ENCODE measurements around the gene PMM2.

- TF ChIP-seq NFYB (CRISPR knock-in tag; conservative IDR thresholded peaks at IDR 0.05; ENCODE audit: low read depth) = no peak
- TF ChIP-seq, protein P1, sequence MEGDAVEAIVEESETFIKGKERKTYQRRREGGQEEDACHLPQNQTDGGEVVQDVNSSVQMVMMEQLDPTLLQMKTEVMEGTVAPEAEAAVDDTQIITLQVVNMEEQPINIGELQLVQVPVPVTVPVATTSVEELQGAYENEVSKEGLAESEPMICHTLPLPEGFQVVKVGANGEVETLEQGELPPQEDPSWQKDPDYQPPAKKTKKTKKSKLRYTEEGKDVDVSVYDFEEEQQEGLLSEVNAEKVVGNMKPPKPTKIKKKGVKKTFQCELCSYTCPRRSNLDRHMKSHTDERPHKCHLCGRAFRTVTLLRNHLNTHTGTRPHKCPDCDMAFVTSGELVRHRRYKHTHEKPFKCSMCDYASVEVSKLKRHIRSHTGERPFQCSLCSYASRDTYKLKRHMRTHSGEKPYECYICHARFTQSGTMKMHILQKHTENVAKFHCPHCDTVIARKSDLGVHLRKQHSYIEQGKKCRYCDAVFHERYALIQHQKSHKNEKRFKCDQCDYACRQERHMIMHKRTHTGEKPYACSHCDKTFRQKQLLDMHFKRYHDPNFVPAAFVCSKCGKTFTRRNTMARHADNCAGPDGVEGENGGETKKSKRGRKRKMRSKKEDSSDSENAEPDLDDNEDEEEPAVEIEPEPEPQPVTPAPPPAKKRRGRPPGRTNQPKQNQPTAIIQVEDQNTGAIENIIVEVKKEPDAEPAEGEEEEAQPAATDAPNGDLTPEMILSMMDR (IDR thresholded peaks at IDR 0.05) = no peak
- TF ChIP-seq TCF7 (CRISPR knock-in tag; IDR thresholded peaks at IDR 0.05; ENCODE audit: low read depth) = no peak
- no peak for TF ChIP-seq ESRRA (CRISPR knock-in tag; IDR thresholded peaks at IDR 0.05; ENCODE audit: borderline replicate concordance)
- no peak for TF ChIP-seq ARID4B (CRISPR knock-in tag; IDR thresholded peaks at IDR 0.05; ENCODE audit: borderline replicate concordance)
- TF ChIP-seq E2F1 (CRISPR knock-in tag; IDR thresholded peaks at IDR 0.05) = no peak
- TF ChIP-seq, protein P2, sequence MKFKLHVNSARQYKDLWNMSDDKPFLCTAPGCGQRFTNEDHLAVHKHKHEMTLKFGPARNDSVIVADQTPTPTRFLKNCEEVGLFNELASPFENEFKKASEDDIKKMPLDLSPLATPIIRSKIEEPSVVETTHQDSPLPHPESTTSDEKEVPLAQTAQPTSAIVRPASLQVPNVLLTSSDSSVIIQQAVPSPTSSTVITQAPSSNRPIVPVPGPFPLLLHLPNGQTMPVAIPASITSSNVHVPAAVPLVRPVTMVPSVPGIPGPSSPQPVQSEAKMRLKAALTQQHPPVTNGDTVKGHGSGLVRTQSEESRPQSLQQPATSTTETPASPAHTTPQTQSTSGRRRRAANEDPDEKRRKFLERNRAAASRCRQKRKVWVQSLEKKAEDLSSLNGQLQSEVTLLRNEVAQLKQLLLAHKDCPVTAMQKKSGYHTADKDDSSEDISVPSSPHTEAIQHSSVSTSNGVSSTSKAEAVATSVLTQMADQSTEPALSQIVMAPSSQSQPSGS (CRISPR knock-in tag; IDR thresholded peaks at IDR 0.05; ENCODE audit: borderline replicate concordance, low read depth) = no peak
- TF ChIP-seq TP53 (CRISPR knock-in tag; IDR thresholded peaks at IDR 0.05) = no peak
- TF ChIP-seq SP1 (CRISPR knock-in tag; conservative IDR thresholded peaks at IDR 0.05) = no peak
- TF ChIP-seq ZBTB21 (CRISPR knock-in tag; IDR thresholded peaks at IDR 0.05; ENCODE audit: borderline replicate concordance) = no peak
- no peak for TF ChIP-seq SMAD3 (CRISPR knock-in tag; IDR thresholded peaks at IDR 0.05; ENCODE audit: borderline replicate concordance)
- no peak for TF ChIP-seq KAT7 (CRISPR knock-in tag; IDR thresholded peaks at IDR 0.05; ENCODE audit: borderline replicate concordance)
- TF ChIP-seq FOXJ3 (CRISPR knock-in tag; IDR thresholded peaks at IDR 0.05; ENCODE audit: borderline replicate concordance) = no peak
Observed at GRCh38 chr16:8852534-8852933, 54.9 kb downstream of the PMM2 start.
